Fibroblast of lung (primary cell): Measurements from ENCODE around the gene ATG2A. TPM values are rescaled to one million over a fixed set of nuclear protein-coding genes. Genes with fewer than 3 reads are reported as not detected.

Source experiments
- DNase-seq, 2 donors: peaks; one replicate each; pipeline versions ENCODE4 v3.0.0 to v3.0.0-alpha.2; 2010; ENCODE audit warnings: low read depth in 2 of 2
- H2AFZ ChIP-seq: 2 replicates; pipeline ENCODE4 v1.5.1; 2012; ENCODE audit warnings: low read length, control low read depth, inconsistent platforms
- H3K27ac ChIP-seq: 2 replicates; pipeline ENCODE4 v1.5.1; 2011; ENCODE audit warnings: low read length, control low read depth; ENCODE audit not compliant: insufficient read depth
- H3K27me3 ChIP-seq: 2 replicates; pipeline ENCODE4 v1.5.1; 2011; ENCODE audit warnings: mild to moderate bottlenecking, low read length; ENCODE audit not compliant: control insufficient read depth, insufficient read depth
- H3K36me3 ChIP-seq: 2 replicates; pipeline ENCODE4 v1.5.1; 2011; ENCODE audit warnings: low read length; ENCODE audit not compliant: control insufficient read depth, insufficient read depth
- H3K4me1 ChIP-seq: 2 replicates; pipeline ENCODE4 v1.5.1; 2011; ENCODE audit warnings: low read length; ENCODE audit not compliant: control insufficient read depth, insufficient read depth; ENCODE audit errors: extremely low read depth
- H3K4me2 ChIP-seq: 2 replicates; pipeline ENCODE4 v1.5.1; 2011; ENCODE audit warnings: low read length, control low read depth; ENCODE audit not compliant: insufficient read depth; ENCODE audit errors: extremely low read depth
- H3K4me3 ChIP-seq, 4 experiments: fragments of 200-600 bp in 1 of 4; sonication (generic) in 1 of 4; replicated peaks in 1 of 4; 2 replicates each; pipeline ENCODE4 v1.5.1; 2011 to 2016; ENCODE audit warnings: low read length in 4 of 4, low read depth in 3 of 4, mild to moderate bottlenecking in 3 of 4, control low read depth in 2 of 4, inconsistent platforms in 1 of 4, mixed read lengths in 1 of 4; ENCODE audit not compliant: insufficient read depth in 1 of 4; ENCODE audit errors: control extremely low read depth in 1 of 4
- H3K79me2 ChIP-seq: 2 replicates; pipeline ENCODE4 v1.5.1; 2012; ENCODE audit warnings: mild to moderate bottlenecking, low read length, inconsistent platforms; ENCODE audit not compliant: control insufficient read depth, insufficient read depth
- H3K9ac ChIP-seq: 2 replicates; pipeline ENCODE4 v1.5.1; 2011; ENCODE audit warnings: mild to moderate bottlenecking, low read length, control low read depth; ENCODE audit not compliant: insufficient read depth
- H3K9me3 ChIP-seq: 2 replicates; pipeline ENCODE4 v1.5.1; 2012; ENCODE audit warnings: low read depth, low read length; ENCODE audit not compliant: control insufficient read depth, insufficient read depth
- H4K20me1 ChIP-seq: 2 replicates; pipeline ENCODE4 v1.5.1; 2011; ENCODE audit warnings: low read length; ENCODE audit not compliant: control insufficient read depth, insufficient read depth; ENCODE audit errors: extremely low read depth
- EZH2 ChIP-seq: IDR thresholded peaks from 2 replicates; pipeline ENCODE4 v1.5.1; 2012; ENCODE audit warnings: low read length, control low read depth, mild to moderate bottlenecking; ENCODE audit errors: missing control alignments
- polyA minus RNA-seq: library from RNA; depleted of rRNA, polyadenylated mRNA; stranded (reverse); fragments of >200 nt; gene quantifications from 2 replicates; pipeline ENCODE4 v1.2.3, GENCODE V29; 2011; ENCODE audit warnings: low replicate concordance
- polyA plus RNA-seq, 2 donors: library from polyadenylated mRNA; depleted of rRNA in 1 of 2; stranded (reverse) in 1 of 2; unstranded in 1 of 2; fragments of >200 nt; gene quantifications; 2 replicates each; pipeline ENCODE4 v1.2.1, GENCODE V29; 2011 to 2012; ENCODE audit warnings: missing spikeins in 1 of 2
- total RNA-seq: library from RNA; depleted of rRNA; stranded (reverse); fragments of >200 nt; gene quantifications from 2 replicates; pipeline ENCODE4 v1.2.1, GENCODE V29; 2014
- TF ChIP-seq, protein P1 (sequence below), 2 donors: IDR thresholded peaks in 1 of 2; conservative IDR thresholded peaks in 1 of 2; 1 replicate in 1 of 2; 2 replicates in 1 of 2; pipeline ENCODE4 v1.5.1; 2011 to 2012; ENCODE audit warnings: low read length in 2 of 2, control low read depth in 1 of 2, inconsistent platforms in 1 of 2, low read depth in 1 of 2, mild to moderate bottlenecking in 1 of 2

The ATG2A gene
- total RNA-seq, result 7.4 and 9.9 TPM in 2 replicates
- 3.1 and 5.1 TPM in 2 replicates for polyA plus RNA-seq
- 9.5 and 15.8 TPM in 2 replicates for polyA plus RNA-seq (2012)
- 14.8 and 32.3 TPM in 2 replicates for polyA minus RNA-seq

DNA sequence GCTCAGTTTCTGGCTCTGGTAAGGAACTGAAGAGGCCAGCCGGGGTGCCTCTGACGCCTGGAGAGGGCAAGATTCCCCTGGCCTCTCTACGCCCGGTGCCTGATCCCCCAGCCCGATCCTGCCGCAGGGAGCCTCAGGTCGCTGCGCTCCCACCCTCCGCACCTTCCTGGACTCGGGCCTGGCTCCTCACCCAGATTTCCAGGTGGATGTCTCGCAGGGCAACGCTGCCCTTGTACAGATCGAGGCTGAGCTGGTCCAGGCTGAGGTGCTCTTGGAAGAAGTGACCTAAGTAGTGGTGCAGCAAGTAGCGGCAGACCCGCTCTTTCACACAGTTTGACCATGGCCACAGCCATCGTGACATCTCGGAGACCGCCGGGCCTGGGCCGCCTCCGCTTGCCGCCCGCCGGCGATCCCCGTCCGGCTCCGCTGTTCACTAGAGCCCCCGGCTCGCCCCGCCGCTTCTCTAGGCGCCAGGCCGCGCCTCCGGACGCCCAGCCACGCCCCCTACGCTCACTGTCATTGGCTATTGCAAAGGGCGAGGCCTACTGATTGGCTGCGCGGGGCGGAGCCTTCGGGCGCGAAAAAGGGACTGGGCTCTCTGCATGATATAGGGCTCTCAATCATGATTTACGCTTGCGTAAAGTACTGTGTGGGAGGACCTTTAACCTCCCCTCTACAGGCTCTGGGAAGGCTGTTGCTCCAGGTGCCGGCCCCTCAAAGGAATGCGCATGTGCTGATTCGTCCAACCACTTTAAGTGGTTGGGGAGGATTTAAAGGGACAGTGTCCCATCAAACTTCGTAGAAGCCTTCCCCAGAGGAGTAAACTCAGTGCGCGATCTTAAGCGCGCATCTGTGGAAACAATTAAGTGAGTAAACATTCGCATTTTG lies at the start of gene ATG2A:
ATG2A (minus strand) TSS at position 435 of the 888 bp plus-strand sequence; CDS start at position 361, 74 bp downstream.
- peak within 1 kb of the TSS; percentile 94 for H3K9ac ChIP-seq
- TF ChIP-seq, protein P1, sequence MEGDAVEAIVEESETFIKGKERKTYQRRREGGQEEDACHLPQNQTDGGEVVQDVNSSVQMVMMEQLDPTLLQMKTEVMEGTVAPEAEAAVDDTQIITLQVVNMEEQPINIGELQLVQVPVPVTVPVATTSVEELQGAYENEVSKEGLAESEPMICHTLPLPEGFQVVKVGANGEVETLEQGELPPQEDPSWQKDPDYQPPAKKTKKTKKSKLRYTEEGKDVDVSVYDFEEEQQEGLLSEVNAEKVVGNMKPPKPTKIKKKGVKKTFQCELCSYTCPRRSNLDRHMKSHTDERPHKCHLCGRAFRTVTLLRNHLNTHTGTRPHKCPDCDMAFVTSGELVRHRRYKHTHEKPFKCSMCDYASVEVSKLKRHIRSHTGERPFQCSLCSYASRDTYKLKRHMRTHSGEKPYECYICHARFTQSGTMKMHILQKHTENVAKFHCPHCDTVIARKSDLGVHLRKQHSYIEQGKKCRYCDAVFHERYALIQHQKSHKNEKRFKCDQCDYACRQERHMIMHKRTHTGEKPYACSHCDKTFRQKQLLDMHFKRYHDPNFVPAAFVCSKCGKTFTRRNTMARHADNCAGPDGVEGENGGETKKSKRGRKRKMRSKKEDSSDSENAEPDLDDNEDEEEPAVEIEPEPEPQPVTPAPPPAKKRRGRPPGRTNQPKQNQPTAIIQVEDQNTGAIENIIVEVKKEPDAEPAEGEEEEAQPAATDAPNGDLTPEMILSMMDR (conservative IDR thresholded peaks at IDR 0.05 in 1 of 2, IDR thresholded peaks at IDR 0.05 in 1 of 2; ENCODE audit: low read depth in 1 of 2, low read length in 2 of 2), result no peak
- no peak for TF ChIP-seq EZH2
- H3K4me2 ChIP-seq, result peak within 1 kb of the TSS; percentile 99

DNA sequence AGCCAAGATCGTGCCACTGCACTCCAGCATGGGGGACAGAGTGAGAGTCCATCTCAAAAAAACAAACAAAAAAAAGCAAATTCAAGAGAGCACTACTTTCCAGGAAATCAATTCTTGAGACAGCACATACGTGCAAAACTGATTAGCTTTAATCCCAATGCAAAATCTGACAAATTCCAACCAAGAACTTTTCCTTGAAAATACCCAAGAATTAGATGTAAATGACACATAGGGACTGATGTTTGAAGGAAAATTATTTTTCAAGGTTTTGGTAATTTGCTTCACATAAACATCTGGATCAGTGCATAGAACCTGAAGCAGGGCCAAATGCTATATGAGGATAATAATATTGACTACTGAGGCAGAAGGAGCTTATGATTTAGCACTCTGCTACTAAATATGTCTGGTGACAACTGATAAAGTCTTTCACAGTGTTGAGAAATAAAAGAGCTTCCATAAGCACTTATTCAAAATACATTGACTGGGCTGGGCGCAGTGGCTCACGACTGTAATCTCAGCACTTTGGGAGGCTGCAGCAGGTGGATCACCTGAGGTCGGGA lies 46.1 kb upstream of the ATG2A start:
- Histone ChIP-seq H3K27me3 (no peaks in the 10 kb centered on the region), H3K4me2 (no peak overlapping the region), H3K9me3 (no peaks in the 10 kb centered on the region), H3K9ac (no peak overlapping the region), H3K4me1 (no peaks in the 10 kb centered on the region), H4K20me1 (no peaks in the 10 kb centered on the region), H3K27ac (no peak overlapping the region), H3K4me3 (no peak overlapping the region), H3K36me3 (no peaks in the 10 kb centered on the region), H2AFZ (no peak overlapping the region), H3K79me2 (no peaks in the 10 kb centered on the region)
- no peak for DNase-seq
- no peak for TF ChIP-seq EZH2
- TF ChIP-seq, protein P1 (conservative IDR thresholded peaks at IDR 0.05 in 1 of 2, IDR thresholded peaks at IDR 0.05 in 1 of 2; ENCODE audit: low read depth in 1 of 2, low read length in 2 of 2), result no peak

More for the DNA sequence above, at the start of gene ATG2A:
- peak within 1 kb of the TSS; percentile 76 for H2AFZ ChIP-seq
- peak; percentile 100 for DNase-seq
- H3K27ac ChIP-seq, result peak within 1 kb of the TSS; percentile 94
- no peaks in the 10 kb centered on the region for H3K9me3 ChIP-seq
- no peaks in the 10 kb centered on the region for H3K4me1 ChIP-seq
- peaks cover 10% of the 10 kb centered on the region for H3K79me2 ChIP-seq
- no peaks in the 10 kb centered on the region for H3K27me3 ChIP-seq
- no peaks in the 10 kb centered on the region for H4K20me1 ChIP-seq
- peak within 1 kb of the TSS; percentile 90 to 98 (median 95) for H3K4me3 ChIP-seq
- H3K36me3 ChIP-seq, result peaks cover 5% of the 10 kb centered on the region

DNA sequence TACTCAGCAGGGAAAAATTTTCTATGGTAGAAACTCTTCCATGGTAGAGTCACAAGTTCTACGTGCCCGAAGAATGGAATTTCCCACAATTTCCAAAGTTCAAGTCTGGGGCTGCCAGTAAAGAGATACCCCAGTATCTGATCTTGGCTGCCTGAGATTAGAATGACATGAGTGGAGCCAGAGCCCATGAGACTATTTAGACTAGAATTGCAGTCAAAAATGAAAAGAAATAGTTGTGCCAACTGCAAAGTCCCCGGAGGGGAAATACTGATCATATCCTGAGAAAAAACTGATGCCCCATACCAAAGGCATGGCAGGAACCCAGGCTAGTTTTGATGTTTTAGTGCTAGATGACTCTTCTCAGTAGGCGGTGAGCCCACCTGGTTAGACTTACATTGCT lies 43.7 kb upstream of the ATG2A start:
- H2AFZ ChIP-seq, result no peak overlapping the region
- no peak overlapping the region for H3K27ac ChIP-seq
- H3K4me2 ChIP-seq, result no peak overlapping the region
- H3K4me1 ChIP-seq, result no peaks in the 10 kb centered on the region
- TF ChIP-seq, protein P1 (conservative IDR thresholded peaks at IDR 0.05 in 1 of 2, IDR thresholded peaks at IDR 0.05 in 1 of 2; ENCODE audit: low read depth in 1 of 2, low read length in 2 of 2), result no peak
- no peak for TF ChIP-seq EZH2
- H3K79me2 ChIP-seq, result no peaks in the 10 kb centered on the region
- no peak for DNase-seq
- no peak overlapping the region for H3K4me3 ChIP-seq
- no peaks in the 10 kb centered on the region for H3K36me3 ChIP-seq
- no peaks in the 10 kb centered on the region for H3K9me3 ChIP-seq
- H3K9ac ChIP-seq, result no peak overlapping the region
- no peaks in the 10 kb centered on the region for H3K27me3 ChIP-seq
- no peaks in the 10 kb centered on the region for H4K20me1 ChIP-seq
